GM18498 (cell line): ENCODE data around the gene PPFIA1.

Experiments
- ATAC-seq: cut with Tn5 transposase; IDR thresholded peaks from one replicate; pipeline ENCODE4 v1.9.1; 2021; ENCODE audit warnings: mild to moderate bottlenecking, moderate library complexity; ENCODE audit not compliant: unreplicated experiment

PPFIA1 gene

GRCh38 chr11:70428701-70429427 is 158.4 kb downstream of the PPFIA1 start:
- ATAC-seq: no peak

DNA sequence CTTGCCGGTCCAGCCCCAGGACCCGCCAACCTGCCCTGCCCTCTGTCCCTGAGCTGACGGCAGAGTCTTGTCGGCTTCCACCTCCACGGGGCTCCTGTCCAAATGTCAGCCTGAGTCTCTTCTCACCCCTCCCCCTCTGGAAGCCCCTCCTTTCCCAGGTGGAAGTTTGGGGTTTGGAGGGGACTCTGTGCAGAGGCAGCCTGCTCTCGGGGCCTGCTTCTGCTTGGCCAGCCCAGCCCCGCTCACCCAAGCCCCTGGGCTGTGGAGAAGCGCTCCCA is 158.9 kb downstream of the PPFIA1 start:
- no peak for ATAC-seq

DNA sequence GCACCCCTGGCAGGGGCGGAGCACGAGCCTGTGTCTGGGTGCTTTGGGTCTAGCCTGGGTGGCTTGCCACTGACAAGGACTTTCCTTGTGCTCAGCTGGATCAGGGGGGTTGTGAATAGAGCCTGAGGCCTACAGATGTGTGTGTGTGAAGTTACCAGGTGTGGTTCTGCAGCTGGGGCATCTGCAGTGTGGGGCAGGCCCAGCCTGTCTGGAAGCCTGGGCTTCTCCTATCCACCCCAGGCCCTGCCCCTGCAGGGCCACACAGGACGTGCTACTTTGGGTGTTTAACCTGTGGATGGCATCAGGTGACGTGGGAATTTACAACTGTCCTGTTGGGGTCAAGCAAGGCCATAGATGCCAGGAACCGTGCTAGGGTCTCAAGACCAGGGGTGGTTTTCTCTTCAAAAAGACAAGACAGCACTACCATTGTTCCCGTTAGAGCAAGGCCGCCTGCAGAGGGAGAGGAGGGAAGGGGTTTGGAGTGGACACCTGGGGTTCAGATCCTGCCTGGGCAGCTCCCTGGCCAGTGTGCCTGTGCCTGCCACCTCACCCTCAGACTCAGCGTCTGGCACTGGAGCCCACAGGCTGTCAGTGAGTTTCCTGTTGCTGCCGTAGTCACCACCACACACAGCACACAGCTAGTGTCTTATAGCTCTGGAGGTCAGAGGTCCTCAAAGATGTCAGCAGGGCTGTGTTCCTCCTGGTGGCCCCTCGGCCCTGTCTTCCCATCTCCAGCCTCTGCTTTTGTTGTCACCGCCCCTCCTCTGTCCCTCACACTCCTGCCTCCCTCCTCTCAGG is 159.4 kb downstream of the PPFIA1 start:
- no peak for ATAC-seq

DNA sequence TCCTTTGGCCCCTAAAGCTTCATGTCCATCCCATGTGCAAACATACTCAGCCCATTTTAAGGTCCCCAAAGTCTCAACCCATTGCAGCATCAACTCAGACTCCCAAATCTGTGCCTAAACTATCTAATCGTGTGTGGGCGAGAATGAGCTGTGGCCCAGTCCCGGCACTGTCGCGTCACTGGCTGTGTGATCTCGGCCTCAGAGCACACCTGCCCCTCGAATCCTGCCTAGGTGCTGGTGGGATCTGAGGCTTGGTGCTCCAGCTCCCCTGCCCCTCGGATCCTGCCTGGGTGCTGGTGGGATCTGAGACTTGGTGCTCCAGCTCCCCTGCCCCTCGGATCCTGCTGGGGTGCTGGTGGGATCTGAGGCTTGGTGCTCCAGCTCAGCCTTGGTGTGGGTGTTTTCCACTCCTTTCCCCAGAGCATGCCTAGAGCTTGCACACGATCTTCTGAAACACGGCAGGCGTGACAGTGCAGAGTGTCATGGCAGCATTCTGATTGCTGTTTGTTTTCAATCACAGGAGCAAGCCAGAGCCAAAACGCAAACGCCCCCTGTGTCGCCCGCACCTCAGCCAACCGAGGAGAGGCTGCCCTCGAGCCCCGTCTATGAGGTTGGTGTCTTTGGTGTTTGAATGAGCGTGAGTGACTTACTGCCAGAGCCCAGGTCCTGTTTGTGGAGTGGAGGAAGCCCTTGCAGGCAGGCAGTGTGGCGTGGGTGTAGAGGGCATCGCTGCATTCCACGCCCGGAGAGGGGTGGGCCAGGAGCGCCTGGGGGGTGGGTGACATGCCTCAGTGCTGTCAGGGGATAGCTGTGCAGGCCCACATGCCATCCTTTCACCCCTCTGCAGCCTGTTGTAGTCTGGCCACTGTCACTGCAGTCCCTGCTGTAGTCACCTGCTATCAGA is 160.4 kb downstream of the PPFIA1 start:
- ATAC-seq: no peak

GRCh38 chr11:70431611-70432010 is 161.1 kb downstream of the PPFIA1 start:
- no peak for ATAC-seq

GRCh38 chr11:70432065-70432464 is 161.6 kb downstream of the PPFIA1 start:
- no peak for ATAC-seq

GRCh38 chr11:70432580-70432979 is 162.1 kb downstream of the PPFIA1 start:
- no peak for ATAC-seq

- ATAC-seq: no peak
Observed at GRCh38 chr11:70433038-70433437, 162.5 kb downstream of the PPFIA1 start.

DNA sequence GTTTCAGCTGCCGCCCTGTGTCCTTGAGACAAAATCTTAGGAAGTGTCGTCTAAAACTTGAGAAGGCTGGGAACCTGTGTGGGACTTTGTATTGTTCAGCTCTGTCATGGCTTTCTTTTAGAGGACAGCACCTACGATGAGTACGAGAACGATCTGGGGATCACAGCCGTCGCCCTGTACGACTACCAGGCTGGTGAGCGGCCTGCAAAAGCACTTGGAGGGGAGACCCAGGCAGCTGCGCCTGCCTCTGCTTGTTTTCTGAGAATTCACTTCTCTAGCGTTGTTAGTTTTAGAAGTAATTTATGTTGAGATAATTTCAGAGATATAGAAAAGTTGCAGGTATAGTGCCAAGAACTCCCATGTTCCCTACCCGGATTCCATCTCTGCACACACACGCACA is 163.0 kb downstream of the PPFIA1 start:
- no peak for ATAC-seq
